ENCODE data around the gene TANC1.

TANC1 gene

DNA sequence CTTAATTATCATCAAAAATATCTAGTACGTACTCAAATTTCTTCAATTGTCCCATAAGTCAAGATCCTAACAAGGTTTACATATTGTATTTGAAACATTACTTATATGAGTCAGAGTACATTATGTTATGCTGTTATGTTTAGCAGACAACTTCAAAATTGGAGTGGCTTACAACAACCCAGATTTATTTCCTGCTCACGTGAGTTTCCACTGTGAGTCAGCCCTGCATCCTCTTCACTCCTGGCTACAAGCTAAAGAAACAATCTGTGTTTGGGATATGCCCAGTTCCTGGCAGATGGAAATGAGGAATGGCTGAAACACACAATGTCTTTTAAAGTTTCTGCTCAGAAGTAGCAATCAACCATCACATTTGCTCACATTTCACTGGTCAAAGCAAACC lies 31.5 kb upstream of the TANC1 start:
- no peak for DNase-seq (ENCODE audit: low spot score)
- TF ChIP-seq, protein P1, sequence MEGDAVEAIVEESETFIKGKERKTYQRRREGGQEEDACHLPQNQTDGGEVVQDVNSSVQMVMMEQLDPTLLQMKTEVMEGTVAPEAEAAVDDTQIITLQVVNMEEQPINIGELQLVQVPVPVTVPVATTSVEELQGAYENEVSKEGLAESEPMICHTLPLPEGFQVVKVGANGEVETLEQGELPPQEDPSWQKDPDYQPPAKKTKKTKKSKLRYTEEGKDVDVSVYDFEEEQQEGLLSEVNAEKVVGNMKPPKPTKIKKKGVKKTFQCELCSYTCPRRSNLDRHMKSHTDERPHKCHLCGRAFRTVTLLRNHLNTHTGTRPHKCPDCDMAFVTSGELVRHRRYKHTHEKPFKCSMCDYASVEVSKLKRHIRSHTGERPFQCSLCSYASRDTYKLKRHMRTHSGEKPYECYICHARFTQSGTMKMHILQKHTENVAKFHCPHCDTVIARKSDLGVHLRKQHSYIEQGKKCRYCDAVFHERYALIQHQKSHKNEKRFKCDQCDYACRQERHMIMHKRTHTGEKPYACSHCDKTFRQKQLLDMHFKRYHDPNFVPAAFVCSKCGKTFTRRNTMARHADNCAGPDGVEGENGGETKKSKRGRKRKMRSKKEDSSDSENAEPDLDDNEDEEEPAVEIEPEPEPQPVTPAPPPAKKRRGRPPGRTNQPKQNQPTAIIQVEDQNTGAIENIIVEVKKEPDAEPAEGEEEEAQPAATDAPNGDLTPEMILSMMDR (IDR thresholded peaks at IDR 0.05; ENCODE audit: extremely low read depth, insufficient read depth, missing control alignments): no peak
- in situ Hi-C loops (cut with MboI; ENCODE audit: low pct_unique_long_range_greater_than_20kb, low sequenced_read_pairs, unreplicated experiment): no loop called here

DNA sequence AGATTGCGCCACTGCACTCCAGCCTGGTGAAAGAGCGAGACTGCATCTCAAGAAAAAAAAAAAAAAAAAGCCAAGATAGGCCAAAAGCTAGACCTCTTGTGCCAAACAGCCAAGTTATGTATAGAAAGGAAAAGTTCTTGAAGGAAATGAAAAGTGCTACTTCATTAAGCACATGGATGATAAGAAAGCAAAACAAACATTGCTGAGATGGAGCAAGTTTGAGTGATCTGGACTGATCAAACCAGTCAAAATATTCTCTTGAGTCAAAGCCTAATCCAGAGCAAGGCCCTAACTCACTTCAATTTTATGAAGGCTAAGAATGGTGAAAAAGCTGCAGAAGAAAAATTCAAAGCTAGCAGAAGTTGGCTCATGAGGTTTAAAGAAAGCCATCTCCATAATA lies 28.1 kb upstream of the TANC1 start:
- in situ Hi-C loops (cut with MboI; ENCODE audit: low pct_unique_long_range_greater_than_20kb, low sequenced_read_pairs, unreplicated experiment): no loop called here
- DNase-seq (ENCODE audit: low spot score): no peak
- TF ChIP-seq, protein P1 (IDR thresholded peaks at IDR 0.05; ENCODE audit: extremely low read depth, insufficient read depth, missing control alignments): no peak

DNA sequence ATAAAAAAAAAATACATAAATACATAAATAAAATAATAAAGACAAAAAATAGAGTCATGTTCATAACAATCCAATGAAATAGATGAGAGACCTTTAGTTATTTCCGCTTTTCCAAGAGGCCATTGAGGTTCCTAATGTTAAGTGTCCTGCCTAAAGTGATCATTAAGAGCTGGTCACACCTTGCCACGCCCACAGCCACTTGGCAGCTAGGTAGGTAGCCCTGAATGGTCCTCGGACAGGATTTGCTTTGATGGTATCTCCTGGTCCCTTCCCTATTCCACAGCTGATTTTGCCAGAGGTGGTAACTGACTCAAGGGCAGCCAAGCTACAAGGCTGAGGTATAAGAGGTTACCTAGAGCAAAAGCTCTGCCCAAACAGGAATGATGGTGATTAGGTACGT lies 24.5 kb upstream of the TANC1 start:
- TF ChIP-seq, protein P1 (IDR thresholded peaks at IDR 0.05; ENCODE audit: extremely low read depth, insufficient read depth, missing control alignments): no peak
- DNase-seq (ENCODE audit: low spot score): no peak
- in situ Hi-C loops (cut with MboI; ENCODE audit: low pct_unique_long_range_greater_than_20kb, low sequenced_read_pairs, unreplicated experiment): no loop called here

DNA sequence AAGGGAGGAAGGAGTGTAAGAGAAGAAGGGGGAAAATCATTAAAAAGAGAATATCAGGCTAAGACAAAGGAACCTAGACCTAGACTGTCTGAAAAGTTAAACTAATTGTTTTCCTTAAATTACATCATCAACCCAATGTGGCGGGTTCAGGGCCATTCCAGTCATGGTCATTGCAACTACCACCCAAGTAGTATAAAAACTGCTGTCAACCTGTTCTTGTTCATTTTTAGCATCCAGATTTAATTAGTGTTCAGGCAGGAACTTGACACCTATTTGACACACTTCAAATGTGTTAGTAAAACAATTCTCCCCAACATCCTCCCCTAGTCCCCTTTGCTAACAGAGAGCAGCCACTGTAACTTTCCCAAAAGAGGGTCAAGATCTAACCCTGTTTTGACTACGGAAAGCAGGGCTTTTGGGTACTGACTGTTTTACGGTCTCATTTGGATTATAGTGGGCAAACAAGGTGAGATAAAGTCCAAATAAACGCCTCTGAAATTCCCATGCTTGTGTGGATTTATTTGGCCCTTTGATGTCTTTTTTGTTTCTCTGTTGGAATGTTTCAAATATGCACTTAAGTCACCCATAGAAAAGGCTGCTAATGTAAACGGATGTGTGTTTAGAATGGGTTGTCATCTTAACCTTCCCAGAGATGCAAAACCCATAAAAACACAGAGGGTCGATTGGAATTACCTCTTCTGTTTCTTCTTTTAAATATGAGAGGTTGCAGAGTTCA lies 19.3 kb upstream of the TANC1 start:
- DNase-seq (ENCODE audit: low spot score): no peak
- TF ChIP-seq, protein P1 (IDR thresholded peaks at IDR 0.05; ENCODE audit: extremely low read depth, insufficient read depth, missing control alignments): no peak
- in situ Hi-C loops (cut with MboI; ENCODE audit: low pct_unique_long_range_greater_than_20kb, low sequenced_read_pairs, unreplicated experiment): no loop called here

DNA sequence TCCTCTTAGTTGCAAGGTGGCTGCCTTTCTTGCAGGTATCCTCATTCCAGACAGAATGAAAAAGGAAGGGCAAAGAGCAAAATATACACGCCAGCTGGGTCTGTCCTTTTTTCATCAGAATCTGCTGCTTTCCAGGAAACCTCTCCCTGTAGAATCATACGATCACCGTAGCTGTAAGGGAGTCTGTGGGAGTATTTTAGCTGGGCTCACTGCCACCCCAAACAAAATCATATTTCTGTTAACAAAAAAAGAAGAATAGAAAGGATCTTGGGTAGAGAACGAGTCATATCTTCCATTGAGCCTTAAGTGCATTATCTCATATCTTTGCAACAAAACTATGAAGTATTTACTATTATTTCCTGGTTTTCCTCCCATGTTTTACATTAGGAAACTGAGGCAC lies 15.0 kb upstream of the TANC1 start:
- in situ Hi-C loops (cut with MboI; ENCODE audit: low pct_unique_long_range_greater_than_20kb, low sequenced_read_pairs, unreplicated experiment): no loop called here
- no peak for DNase-seq (ENCODE audit: low spot score)
- TF ChIP-seq, protein P1 (IDR thresholded peaks at IDR 0.05; ENCODE audit: extremely low read depth, insufficient read depth, missing control alignments): no peak

DNA sequence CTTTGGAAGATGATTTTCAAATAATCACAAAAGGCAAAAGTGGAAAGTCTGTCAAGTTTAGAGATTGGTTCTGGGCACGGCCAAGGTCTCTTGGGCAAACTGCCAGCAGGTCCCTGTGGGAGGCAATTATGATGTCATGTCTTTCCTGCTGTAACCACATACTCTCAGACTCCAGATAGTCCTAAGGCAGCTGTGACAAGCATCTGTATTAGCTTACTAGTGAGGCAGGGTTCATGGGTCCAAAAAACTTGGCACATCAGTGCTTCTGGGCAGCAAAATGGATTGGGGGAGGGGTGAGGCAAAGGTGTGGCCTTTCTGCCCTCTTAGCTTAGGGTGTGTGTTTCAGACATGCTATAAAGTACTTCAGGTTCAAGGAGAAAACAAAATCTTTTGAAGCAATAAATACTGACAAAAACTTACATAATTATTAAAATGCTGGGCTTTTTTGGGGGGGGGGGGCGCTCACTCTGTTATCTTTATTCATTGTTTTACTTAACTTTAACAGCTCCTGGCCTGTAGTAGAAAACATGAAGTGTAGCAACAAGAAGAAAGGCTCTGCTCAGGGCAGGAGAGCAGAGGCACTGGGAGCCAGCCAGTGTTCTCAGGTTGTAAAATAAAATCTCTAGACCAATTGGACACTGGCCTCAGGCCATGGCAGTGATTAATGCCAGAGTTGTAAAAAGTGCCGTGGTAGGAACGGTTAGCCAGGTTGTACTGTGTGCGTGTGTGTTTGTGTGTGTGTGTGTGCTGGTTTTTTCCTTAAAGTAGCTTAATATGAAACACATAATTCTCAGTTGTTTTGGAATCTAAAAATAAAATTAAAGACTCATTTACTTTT lies 14.3 kb upstream of the TANC1 start:
- no peak for DNase-seq (ENCODE audit: low spot score)
- TF ChIP-seq, protein P1 (IDR thresholded peaks at IDR 0.05; ENCODE audit: extremely low read depth, insufficient read depth, missing control alignments): no peak
- in situ Hi-C loops (cut with MboI; ENCODE audit: low pct_unique_long_range_greater_than_20kb, low sequenced_read_pairs, unreplicated experiment): no loop called here
